WTC11 (cell line): ENCODE measurements around the gene DHRS1. TPM values are rescaled to one million over a fixed set of nuclear protein-coding genes. Genes with fewer than 3 reads are reported as not detected.
A peak's percentile ranks its signal among the peaks of the same experiment; 100 is the strongest.

Source experiments
- ATF1 ChIP-seq: sonication (generic); formaldehyde crosslinking; IDR thresholded peaks from 2 replicates; pipeline ENCODE4 v1.8.1; 2023; ENCODE audit warnings: mild to moderate bottlenecking, moderate library complexity, missing genetic modification reagents
- GTF2I ChIP-seq: fragments of 250-450 bp; sonication (Bioruptor Pico); conservative IDR thresholded peaks from 2 replicates; pipeline ENCODE4 v1.4.0; 2021; ENCODE audit warnings: mild to moderate bottlenecking
- HMGA2 ChIP-seq: fragments of 250-450 bp; sonication (Bioruptor Pico); IDR thresholded peaks from 2 replicates; pipeline ENCODE4 v1.4.0; 2021; ENCODE audit warnings: mild to moderate bottlenecking, moderate library complexity
- NFATC4 ChIP-seq: fragments of 250-450 bp; sonication (Bioruptor Pico); IDR thresholded peaks from 2 replicates; pipeline ENCODE4 v1.9.0; 2021; ENCODE audit warnings: mild to moderate bottlenecking
- PRDM15 ChIP-seq: sonication (generic); formaldehyde crosslinking; IDR thresholded peaks from 2 replicates; pipeline ENCODE4 v1.8.0; 2022; ENCODE audit warnings: missing genetic modification reagents
- RELA ChIP-seq: sonication (generic); formaldehyde crosslinking; IDR thresholded peaks from 2 replicates; pipeline ENCODE4 v1.8.1; 2022; ENCODE audit warnings: missing genetic modification reagents, mild to moderate bottlenecking, borderline replicate concordance
- SMAD4 ChIP-seq: sonication (generic); formaldehyde crosslinking; IDR thresholded peaks from 2 replicates; pipeline ENCODE4 v1.8.0; 2022; ENCODE audit warnings: mild to moderate bottlenecking, missing genetic modification reagents
- TEAD1 ChIP-seq: sonication (generic); formaldehyde crosslinking; IDR thresholded peaks from 2 replicates; pipeline ENCODE4 v1.8.0; 2022; ENCODE audit warnings: mild to moderate bottlenecking, missing genetic modification reagents
- ZBTB21 ChIP-seq: sonication (generic); formaldehyde crosslinking; IDR thresholded peaks from 2 replicates; pipeline ENCODE4 v1.8.1; 2023; ENCODE audit warnings: mild to moderate bottlenecking, missing genetic modification reagents, borderline replicate concordance
- ZNF121 ChIP-seq: sonication (generic); formaldehyde crosslinking; IDR thresholded peaks from 2 replicates; pipeline ENCODE4 v1.8.0; 2023; ENCODE audit warnings: missing genetic modification reagents
- ZNF281 ChIP-seq: sonication (generic); formaldehyde crosslinking; IDR thresholded peaks from 2 replicates; pipeline ENCODE4 v1.8.0; 2023; ENCODE audit warnings: mild to moderate bottlenecking, missing genetic modification reagents
- ZSCAN18 ChIP-seq: fragments of 250-450 bp; sonication (Bioruptor Pico); IDR thresholded peaks from 2 replicates; pipeline ENCODE4 v2.1.2; 2022; ENCODE audit warnings: mild to moderate bottlenecking, moderate library complexity
- total RNA-seq: library from RNA; stranded (reverse); gene quantifications from 3 replicates; pipeline ENCODE4 v1.2.3, GENCODE V29; 2021
- TF ChIP-seq, protein P1 (sequence below): fragments of 250-450 bp; sonication (Bioruptor Pico); conservative IDR thresholded peaks from 2 replicates; pipeline ENCODE4 v1.9.0; 2021; ENCODE audit warnings: mild to moderate bottlenecking
- TF ChIP-seq, protein P2 (sequence below): fragments of 200-600 bp; IDR thresholded peaks from 2 replicates; pipeline ENCODE4 v1.8.0; 2022; ENCODE audit warnings: antibody characterized with exemption
- TF ChIP-seq, protein P3 (sequence below): sonication (generic); formaldehyde crosslinking; IDR thresholded peaks from 2 replicates; pipeline ENCODE4 v1.8.1; 2023; ENCODE audit warnings: mild to moderate bottlenecking, missing genetic modification reagents, borderline replicate concordance
- TF ChIP-seq, protein P4 (sequence below): sonication (generic); formaldehyde crosslinking; IDR thresholded peaks from 2 replicates; pipeline ENCODE4 v1.8.0; 2023; ENCODE audit warnings: missing genetic modification reagents
- TF ChIP-seq, protein P5 (sequence below): sonication (generic); formaldehyde crosslinking; IDR thresholded peaks from 2 replicates; pipeline ENCODE4 v1.8.0; 2022; ENCODE audit warnings: mild to moderate bottlenecking, missing genetic modification reagents
- TF ChIP-seq, protein P6 (sequence below): sonication (generic); formaldehyde crosslinking; IDR thresholded peaks from 2 replicates; pipeline ENCODE4 v1.8.0; 2022; ENCODE audit warnings: mild to moderate bottlenecking, missing genetic modification reagents

The DHRS1 gene
- total RNA-seq, 1 experiment from 2014 or later, result 13.9 TPM

DNA sequence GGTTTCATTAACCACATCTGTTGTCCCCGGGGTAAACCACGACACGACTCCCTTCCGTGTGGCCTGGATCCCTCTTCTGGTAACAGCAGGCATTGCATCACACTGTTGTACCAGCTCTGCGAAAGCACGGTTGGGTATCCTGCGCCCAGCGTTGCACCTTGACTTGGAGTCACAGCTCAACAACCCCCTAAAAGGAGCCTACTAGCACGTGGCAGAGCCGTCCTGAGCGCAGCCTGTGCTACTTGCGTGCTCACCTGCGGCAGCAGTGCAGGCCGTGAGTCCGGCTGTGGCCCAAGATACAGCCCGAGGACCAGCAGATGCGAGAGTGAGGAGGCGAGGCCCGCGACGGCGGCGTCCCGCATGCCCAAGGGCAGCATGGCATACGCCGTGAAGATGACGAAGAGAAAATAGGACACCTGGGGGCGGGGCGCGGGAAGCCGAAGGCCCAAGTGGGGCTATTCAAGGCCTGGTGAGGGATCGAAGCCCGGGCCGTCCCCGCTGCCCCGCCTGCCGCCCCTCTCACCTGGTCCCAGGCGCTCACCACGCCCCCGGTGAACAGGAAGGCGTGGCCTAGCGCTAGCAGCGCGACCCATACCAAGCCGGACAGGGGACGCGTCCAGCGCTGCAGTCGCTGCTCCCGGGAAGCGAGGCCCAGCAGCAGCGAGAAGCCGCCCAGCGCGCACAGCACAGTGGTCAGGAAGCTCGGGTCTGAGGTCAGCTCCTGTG is 32.9 kb upstream of the DHRS1 start (continued):
- TF ChIP-seq, protein P1, sequence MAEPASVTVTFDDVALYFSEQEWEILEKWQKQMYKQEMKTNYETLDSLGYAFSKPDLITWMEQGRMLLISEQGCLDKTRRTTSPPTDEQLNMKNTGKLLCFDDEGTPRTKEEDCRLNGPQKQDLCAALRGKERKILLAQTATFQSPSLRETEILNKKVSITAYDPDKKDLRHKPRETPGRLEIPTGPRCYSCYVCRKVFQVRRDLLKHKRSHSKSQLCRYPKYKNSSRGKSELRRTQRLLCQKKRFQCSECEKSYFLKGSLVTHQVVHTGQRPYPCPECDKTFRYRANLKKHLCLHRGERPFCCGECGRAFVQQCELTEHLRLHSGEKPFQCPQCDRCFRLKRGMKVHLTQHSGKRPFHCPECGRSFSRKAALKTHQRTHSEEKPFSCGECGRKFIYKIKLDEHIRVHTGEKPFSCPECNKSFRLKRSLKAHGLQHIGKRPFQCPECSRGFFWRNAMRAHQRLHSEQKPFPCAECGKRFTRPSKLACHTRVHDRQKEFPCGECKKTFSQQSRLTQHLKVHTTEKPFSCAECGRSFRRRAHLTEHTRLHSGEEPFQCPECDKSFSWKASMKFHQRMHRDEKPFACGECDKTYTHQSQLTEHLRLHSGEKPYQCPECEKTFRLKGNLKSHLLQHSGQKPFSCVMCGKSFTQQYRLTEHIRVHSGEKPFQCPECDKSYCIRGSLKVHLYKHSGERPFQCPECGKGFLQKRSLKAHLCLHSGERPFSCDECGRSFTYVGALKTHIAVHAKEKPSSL (CRISPR knock-in tag), result no peak
- TF ChIP-seq SMAD4 (CRISPR knock-in tag) (peak; percentile 95), NFATC4 (CRISPR knock-in tag) (no peak), ZSCAN18 (CRISPR knock-in tag) (no peak), ATF1 (peak; percentile 94), RELA (CRISPR knock-in tag) (peak; percentile 96), ZNF281 (CRISPR knock-in tag) (peak; percentile 98), PRDM15 (CRISPR knock-in tag) (peak; percentile 81), ZNF121 (CRISPR knock-in tag) (no peak), GTF2I (CRISPR knock-in tag) (no peak), ZBTB21 (CRISPR knock-in tag) (peak; percentile 82; the same call in 1 of the 2 replicates), TEAD1 (CRISPR knock-in tag) (peak; percentile 99), HMGA2 (CRISPR knock-in tag) (no peak)
- TF ChIP-seq, protein P2, sequence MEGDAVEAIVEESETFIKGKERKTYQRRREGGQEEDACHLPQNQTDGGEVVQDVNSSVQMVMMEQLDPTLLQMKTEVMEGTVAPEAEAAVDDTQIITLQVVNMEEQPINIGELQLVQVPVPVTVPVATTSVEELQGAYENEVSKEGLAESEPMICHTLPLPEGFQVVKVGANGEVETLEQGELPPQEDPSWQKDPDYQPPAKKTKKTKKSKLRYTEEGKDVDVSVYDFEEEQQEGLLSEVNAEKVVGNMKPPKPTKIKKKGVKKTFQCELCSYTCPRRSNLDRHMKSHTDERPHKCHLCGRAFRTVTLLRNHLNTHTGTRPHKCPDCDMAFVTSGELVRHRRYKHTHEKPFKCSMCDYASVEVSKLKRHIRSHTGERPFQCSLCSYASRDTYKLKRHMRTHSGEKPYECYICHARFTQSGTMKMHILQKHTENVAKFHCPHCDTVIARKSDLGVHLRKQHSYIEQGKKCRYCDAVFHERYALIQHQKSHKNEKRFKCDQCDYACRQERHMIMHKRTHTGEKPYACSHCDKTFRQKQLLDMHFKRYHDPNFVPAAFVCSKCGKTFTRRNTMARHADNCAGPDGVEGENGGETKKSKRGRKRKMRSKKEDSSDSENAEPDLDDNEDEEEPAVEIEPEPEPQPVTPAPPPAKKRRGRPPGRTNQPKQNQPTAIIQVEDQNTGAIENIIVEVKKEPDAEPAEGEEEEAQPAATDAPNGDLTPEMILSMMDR, result peak; percentile 68
- TF ChIP-seq, protein P3, sequence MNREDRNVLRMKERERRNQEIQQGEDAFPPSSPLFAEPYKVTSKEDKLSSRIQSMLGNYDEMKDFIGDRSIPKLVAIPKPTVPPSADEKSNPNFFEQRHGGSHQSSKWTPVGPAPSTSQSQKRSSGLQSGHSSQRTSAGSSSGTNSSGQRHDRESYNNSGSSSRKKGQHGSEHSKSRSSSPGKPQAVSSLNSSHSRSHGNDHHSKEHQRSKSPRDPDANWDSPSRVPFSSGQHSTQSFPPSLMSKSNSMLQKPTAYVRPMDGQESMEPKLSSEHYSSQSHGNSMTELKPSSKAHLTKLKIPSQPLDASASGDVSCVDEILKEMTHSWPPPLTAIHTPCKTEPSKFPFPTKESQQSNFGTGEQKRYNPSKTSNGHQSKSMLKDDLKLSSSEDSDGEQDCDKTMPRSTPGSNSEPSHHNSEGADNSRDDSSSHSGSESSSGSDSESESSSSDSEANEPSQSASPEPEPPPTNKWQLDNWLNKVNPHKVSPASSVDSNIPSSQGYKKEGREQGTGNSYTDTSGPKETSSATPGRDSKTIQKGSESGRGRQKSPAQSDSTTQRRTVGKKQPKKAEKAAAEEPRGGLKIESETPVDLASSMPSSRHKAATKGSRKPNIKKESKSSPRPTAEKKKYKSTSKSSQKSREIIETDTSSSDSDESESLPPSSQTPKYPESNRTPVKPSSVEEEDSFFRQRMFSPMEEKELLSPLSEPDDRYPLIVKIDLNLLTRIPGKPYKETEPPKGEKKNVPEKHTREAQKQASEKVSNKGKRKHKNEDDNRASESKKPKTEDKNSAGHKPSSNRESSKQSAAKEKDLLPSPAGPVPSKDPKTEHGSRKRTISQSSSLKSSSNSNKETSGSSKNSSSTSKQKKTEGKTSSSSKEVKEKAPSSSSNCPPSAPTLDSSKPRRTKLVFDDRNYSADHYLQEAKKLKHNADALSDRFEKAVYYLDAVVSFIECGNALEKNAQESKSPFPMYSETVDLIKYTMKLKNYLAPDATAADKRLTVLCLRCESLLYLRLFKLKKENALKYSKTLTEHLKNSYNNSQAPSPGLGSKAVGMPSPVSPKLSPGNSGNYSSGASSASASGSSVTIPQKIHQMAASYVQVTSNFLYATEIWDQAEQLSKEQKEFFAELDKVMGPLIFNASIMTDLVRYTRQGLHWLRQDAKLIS (CRISPR knock-in tag), result no peak; the same call in 1 of the 2 replicates
- TF ChIP-seq, protein P4, sequence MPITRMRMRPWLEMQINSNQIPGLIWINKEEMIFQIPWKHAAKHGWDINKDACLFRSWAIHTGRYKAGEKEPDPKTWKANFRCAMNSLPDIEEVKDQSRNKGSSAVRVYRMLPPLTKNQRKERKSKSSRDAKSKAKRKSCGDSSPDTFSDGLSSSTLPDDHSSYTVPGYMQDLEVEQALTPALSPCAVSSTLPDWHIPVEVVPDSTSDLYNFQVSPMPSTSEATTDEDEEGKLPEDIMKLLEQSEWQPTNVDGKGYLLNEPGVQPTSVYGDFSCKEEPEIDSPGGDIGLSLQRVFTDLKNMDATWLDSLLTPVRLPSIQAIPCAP (CRISPR knock-in tag), result peak; percentile 98
- TF ChIP-seq, protein P5, sequence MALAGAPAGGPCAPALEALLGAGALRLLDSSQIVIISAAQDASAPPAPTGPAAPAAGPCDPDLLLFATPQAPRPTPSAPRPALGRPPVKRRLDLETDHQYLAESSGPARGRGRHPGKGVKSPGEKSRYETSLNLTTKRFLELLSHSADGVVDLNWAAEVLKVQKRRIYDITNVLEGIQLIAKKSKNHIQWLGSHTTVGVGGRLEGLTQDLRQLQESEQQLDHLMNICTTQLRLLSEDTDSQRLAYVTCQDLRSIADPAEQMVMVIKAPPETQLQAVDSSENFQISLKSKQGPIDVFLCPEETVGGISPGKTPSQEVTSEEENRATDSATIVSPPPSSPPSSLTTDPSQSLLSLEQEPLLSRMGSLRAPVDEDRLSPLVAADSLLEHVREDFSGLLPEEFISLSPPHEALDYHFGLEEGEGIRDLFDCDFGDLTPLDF (CRISPR knock-in tag), result peak; percentile 95
- TF ChIP-seq, protein P6, sequence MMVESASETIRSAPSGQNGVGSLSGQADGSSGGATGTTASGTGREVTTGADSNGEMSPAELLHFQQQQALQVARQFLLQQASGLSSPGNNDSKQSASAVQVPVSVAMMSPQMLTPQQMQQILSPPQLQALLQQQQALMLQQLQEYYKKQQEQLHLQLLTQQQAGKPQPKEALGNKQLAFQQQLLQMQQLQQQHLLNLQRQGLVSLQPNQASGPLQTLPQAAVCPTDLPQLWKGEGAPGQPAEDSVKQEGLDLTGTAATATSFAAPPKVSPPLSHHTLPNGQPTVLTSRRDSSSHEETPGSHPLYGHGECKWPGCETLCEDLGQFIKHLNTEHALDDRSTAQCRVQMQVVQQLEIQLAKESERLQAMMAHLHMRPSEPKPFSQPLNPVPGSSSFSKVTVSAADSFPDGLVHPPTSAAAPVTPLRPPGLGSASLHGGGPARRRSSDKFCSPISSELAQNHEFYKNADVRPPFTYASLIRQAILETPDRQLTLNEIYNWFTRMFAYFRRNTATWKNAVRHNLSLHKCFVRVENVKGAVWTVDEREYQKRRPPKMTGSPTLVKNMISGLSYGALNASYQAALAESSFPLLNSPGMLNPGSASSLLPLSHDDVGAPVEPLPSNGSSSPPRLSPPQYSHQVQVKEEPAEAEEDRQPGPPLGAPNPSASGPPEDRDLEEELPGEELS (CRISPR knock-in tag), result peak; percentile 96
